Natural killer cell treated with Interleukin-12 subunit alpha and Interleukin-12 subunit beta and Interleukin-15 and Interleukin-18, amount 100 ng/mL, for 72 hours (primary cell): Measurements from ENCODE around the gene CTSO. TPM values are rescaled to one million over a fixed set of nuclear protein-coding genes. Genes with fewer than 3 reads are reported as not detected.
"Not testable (repeated sequence)": the region's sequence is repeated elsewhere in the genome, so short reads cannot be mapped to it uniquely, and the experiment has no call there.

Experiments
- ATAC-seq, 2 donors: fragments of 150-1000 bp; cut with Tn5 transposase in 1 of 2; sonication (Bioruptor Pico), chemical (Tn5 transposase) in 1 of 2; 2 replicates each; pipeline ENCODE4 v1.10.0; 2021
- DNase-seq: peaks from one replicate; pipeline ENCODE4 v3.0.0; 2022; ENCODE audit warnings: low spot score
- H3K27ac Mint-ChIP-seq, 2 donors: 1 replicate in 1 of 2; 2 replicates in 1 of 2; pipeline ENCODE4 v1.8.0; 2022; ENCODE audit warnings: mixed read lengths in 2 of 2, mild to moderate bottlenecking in 1 of 2, moderate library complexity in 1 of 2
- H3K27me3 Mint-ChIP-seq, 2 donors: 1 replicate in 1 of 2; 2 replicates in 1 of 2; pipeline ENCODE4 v1.8.0; 2022; ENCODE audit warnings: mixed read lengths in 2 of 2
- H3K36me3 Mint-ChIP-seq: one replicate; pipeline ENCODE4 v1.8.0; 2022; ENCODE audit warnings: mixed read lengths
- H3K4me1 Mint-ChIP-seq, 2 donors: 1 replicate in 1 of 2; 2 replicates in 1 of 2; pipeline ENCODE4 v1.8.0; 2022; ENCODE audit warnings: low read depth in 2 of 2, mixed read lengths in 2 of 2, mild to moderate bottlenecking in 1 of 2
- H3K4me3 Mint-ChIP-seq: one replicate; pipeline ENCODE4 v1.8.0; 2022; ENCODE audit warnings: mixed read lengths
- H3K9me3 Mint-ChIP-seq: 2 replicates; pipeline ENCODE4 v1.8.0; 2022; ENCODE audit warnings: mixed read lengths
- total RNA-seq, 2 donors: library from RNA; stranded (reverse); gene quantifications; one replicate each; pipeline ENCODE4 v1.2.3, GENCODE V29; 2022

Gene CTSO
- total RNA-seq, 2 donors from 2014 or later = 1.3 to 5.8 TPM

- ATAC-seq = no peak
- Mint-ChIP-seq H3K4me3 (no peak overlapping the region), H3K9me3 (peaks cover 4% of the 10 kb centered on the region), H3K27ac (no peak overlapping the region), H3K4me1 (no peaks in the 10 kb centered on the region), H3K27me3 (peaks cover 11 to 20% of the 10 kb centered on the region in 2 donors), H3K36me3 (no peaks in the 10 kb centered on the region)
- DNase-seq = no peak
Observed at GRCh38 chr4:155908187-155909139, 45.2 kb downstream of the CTSO start.

GRCh38 chr4:155907556-155907955 lies 46.1 kb downstream of the CTSO start:
- no peak for ATAC-seq
- H3K4me1 Mint-ChIP-seq = no peaks in the 10 kb centered on the region
- DNase-seq = no peak
- H3K4me3 Mint-ChIP-seq = no peak overlapping the region
- H3K27me3 Mint-ChIP-seq = peaks cover 7 to 12% of the 10 kb centered on the region in 2 donors
- no peak overlapping the region for H3K27ac Mint-ChIP-seq
- H3K36me3 Mint-ChIP-seq = no peaks in the 10 kb centered on the region
- H3K9me3 Mint-ChIP-seq = no peaks in the 10 kb centered on the region

GRCh38 chr4:155906554-155907247 lies 47.0 kb downstream of the CTSO start:
- DNase-seq (no peak), ATAC-seq (no peak)
- Mint-ChIP-seq H3K36me3 (no peaks in the 10 kb centered on the region), H3K9me3 (no peaks in the 10 kb centered on the region), H3K4me3 (no peak overlapping the region), H3K27me3 (peaks cover 4 to 8% of the 10 kb centered on the region in 2 donors), H3K27ac (no peak overlapping the region), H3K4me1 (no peaks in the 10 kb centered on the region)

- Mint-ChIP-seq H3K27me3 (peaks cover 5 to 8% of the 10 kb centered on the region in 2 donors), H3K9me3 (no peaks in the 10 kb centered on the region), H3K36me3 (no peaks in the 10 kb centered on the region), H3K4me1 (no peaks in the 10 kb centered on the region), H3K27ac (no peak overlapping the region), H3K4me3 (no peak overlapping the region)
- no peak for ATAC-seq
- DNase-seq = no peak
Observed at GRCh38 chr4:155904331-155904730, 49.3 kb downstream of the CTSO start.

GRCh38 chr4:155903453-155903852 lies 50.2 kb downstream of the CTSO start, which contains the start of gene TDO2:
TDO2 (plus strand) TSS chr4:155903696; CDS start chr4:155903759, 63 bp downstream.
- H3K27ac Mint-ChIP-seq = no peak within 1 kb of the TSS
- ATAC-seq (no peak), DNase-seq (no peak)
- H3K4me1 Mint-ChIP-seq = no peaks in the 10 kb centered on the region
- no peak within 1 kb of the TSS for H3K4me3 Mint-ChIP-seq
- no peaks in the 10 kb centered on the region for H3K36me3 Mint-ChIP-seq
- H3K9me3 Mint-ChIP-seq = no peaks in the 10 kb centered on the region
- H3K27me3 Mint-ChIP-seq = peaks cover 5 to 8% of the 10 kb centered on the region in 2 donors

- ATAC-seq = no peak
- Mint-ChIP-seq H3K4me3 (no peak overlapping the region), H3K27me3 (peaks cover 0 to 3% of the 10 kb centered on the region in 2 donors), H3K9me3 (peaks cover 3% of the 10 kb centered on the region), H3K27ac (no peak overlapping the region), H3K4me1 (no peaks in the 10 kb centered on the region), H3K36me3 (peaks cover 5% of the 10 kb centered on the region)
- DNase-seq = no peak
Observed at GRCh38 chr4:155901013-155901412, 52.7 kb downstream of the CTSO start.

GRCh38 chr4:155900381-155900780 lies 53.3 kb downstream of the CTSO start:
- H3K4me1 Mint-ChIP-seq = no peaks in the 10 kb centered on the region
- DNase-seq (no peak), ATAC-seq (no peak)
- H3K27ac Mint-ChIP-seq = no peak overlapping the region
- H3K9me3 Mint-ChIP-seq = peaks cover 3% of the 10 kb centered on the region
- peaks cover 0 to 3% of the 10 kb centered on the region in 2 donors for H3K27me3 Mint-ChIP-seq
- peaks cover 5% of the 10 kb centered on the region for H3K36me3 Mint-ChIP-seq
- H3K4me3 Mint-ChIP-seq = no peak overlapping the region

- Mint-ChIP-seq H3K36me3 (peaks cover 5% of the 10 kb centered on the region), H3K27me3 (peaks cover 0 to 3% of the 10 kb centered on the region in 2 donors), H3K4me3 (no peak overlapping the region), H3K4me1 (no peaks in the 10 kb centered on the region), H3K9me3 (peaks cover 3% of the 10 kb centered on the region), H3K27ac (no peak overlapping the region)
- no peak for DNase-seq
- no peak for ATAC-seq
Observed at GRCh38 chr4:155899891-155900290, 53.8 kb downstream of the CTSO start.

GRCh38 chr4:155898371-155898770 lies 55.3 kb downstream of the CTSO start:
- not testable (repeated sequence) for H3K4me3 Mint-ChIP-seq, H3K27me3 Mint-ChIP-seq, ATAC-seq, H3K9me3 Mint-ChIP-seq, H3K27ac Mint-ChIP-seq, DNase-seq, H3K4me1 Mint-ChIP-seq, H3K36me3 Mint-ChIP-seq

- no peak overlapping the region for H3K27ac Mint-ChIP-seq
- peaks cover 0 to 2% of the 10 kb centered on the region in 2 donors for H3K27me3 Mint-ChIP-seq
- H3K4me3 Mint-ChIP-seq = no peak overlapping the region
- ATAC-seq = no peak
- no peaks in the 10 kb centered on the region for H3K36me3 Mint-ChIP-seq
- DNase-seq = no peak
- H3K9me3 Mint-ChIP-seq = peaks cover 3% of the 10 kb centered on the region
- H3K4me1 Mint-ChIP-seq = no peaks in the 10 kb centered on the region
Observed at GRCh38 chr4:155891058-155891457, 62.6 kb downstream of the CTSO start.

- Mint-ChIP-seq H3K4me1 (no peaks in the 10 kb centered on the region), H3K4me3 (no peak overlapping the region), H3K27me3 (peaks cover 0 to 2% of the 10 kb centered on the region in 2 donors), H3K9me3 (peaks cover 3% of the 10 kb centered on the region), H3K27ac (no peak overlapping the region), H3K36me3 (no peaks in the 10 kb centered on the region)
- DNase-seq (no peak), ATAC-seq (no peak)
Observed at GRCh38 chr4:155889946-155890345, 63.7 kb downstream of the CTSO start.

GRCh38 chr4:155889031-155889793 lies 64.5 kb downstream of the CTSO start:
- peaks cover 3% of the 10 kb centered on the region for H3K9me3 Mint-ChIP-seq

GRCh38 chr4:155887847-155888570 lies 65.7 kb downstream of the CTSO start:
- no peak for ATAC-seq
- Mint-ChIP-seq H3K27ac (no peak overlapping the region), H3K27me3 (peaks cover 0 to 5% of the 10 kb centered on the region in 2 donors), H3K4me1 (no peaks in the 10 kb centered on the region), H3K4me3 (no peak overlapping the region), H3K9me3 (peaks cover 4% of the 10 kb centered on the region), H3K36me3 (no peaks in the 10 kb centered on the region)
- DNase-seq = no peak

More at GRCh38 chr4:155889031-155889793, 64.5 kb downstream of the CTSO start:
- Mint-ChIP-seq H3K36me3 (no peaks in the 10 kb centered on the region), H3K27me3 (peaks cover 0 to 2% of the 10 kb centered on the region in 2 donors), H3K27ac (no peak overlapping the region), H3K4me3 (no peak overlapping the region), H3K4me1 (no peaks in the 10 kb centered on the region)
- ATAC-seq = no peak
- DNase-seq = no peak
